Astrocyte (in vitro differentiated cells and primary cell): ENCODE results near the gene LIPF.

Source experiments
- EZH2 ChIP-seq: IDR thresholded peaks from 2 replicates; pipeline ENCODE4 v1.6.1; 2012; ENCODE audit warnings: mild to moderate bottlenecking, low read length, inconsistent platforms; ENCODE audit not compliant: insufficient read depth
- TF ChIP-seq, protein P1 (sequence below): IDR thresholded peaks from 2 replicates; pipeline ENCODE4 v1.5.1; 2011; ENCODE audit warnings: low read depth, mild to moderate bottlenecking, inconsistent platforms, low read length, moderate library complexity; ENCODE audit not compliant: insufficient read depth

DNA sequence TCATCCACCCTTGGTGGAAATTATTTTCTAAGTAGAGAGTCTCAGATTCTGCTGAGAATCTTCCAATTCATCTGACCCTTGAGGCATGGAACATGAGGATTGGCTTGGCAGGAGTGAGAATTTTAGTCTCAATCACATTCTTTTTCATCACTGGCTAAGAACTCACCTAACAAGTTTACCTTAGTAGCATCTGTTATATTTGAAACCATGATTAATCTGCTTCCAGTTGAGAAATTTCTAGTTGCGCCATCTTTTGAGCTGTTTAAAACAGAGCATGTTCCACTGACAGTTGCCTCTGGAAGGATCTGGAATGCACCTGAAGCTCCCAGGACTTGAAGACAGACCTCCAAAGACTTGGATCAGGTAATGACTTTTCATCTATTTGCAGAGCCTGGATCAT lies 41.7 kb downstream of the LIPF start, which contains the start of gene LIPK:
- TF ChIP-seq, protein P1, sequence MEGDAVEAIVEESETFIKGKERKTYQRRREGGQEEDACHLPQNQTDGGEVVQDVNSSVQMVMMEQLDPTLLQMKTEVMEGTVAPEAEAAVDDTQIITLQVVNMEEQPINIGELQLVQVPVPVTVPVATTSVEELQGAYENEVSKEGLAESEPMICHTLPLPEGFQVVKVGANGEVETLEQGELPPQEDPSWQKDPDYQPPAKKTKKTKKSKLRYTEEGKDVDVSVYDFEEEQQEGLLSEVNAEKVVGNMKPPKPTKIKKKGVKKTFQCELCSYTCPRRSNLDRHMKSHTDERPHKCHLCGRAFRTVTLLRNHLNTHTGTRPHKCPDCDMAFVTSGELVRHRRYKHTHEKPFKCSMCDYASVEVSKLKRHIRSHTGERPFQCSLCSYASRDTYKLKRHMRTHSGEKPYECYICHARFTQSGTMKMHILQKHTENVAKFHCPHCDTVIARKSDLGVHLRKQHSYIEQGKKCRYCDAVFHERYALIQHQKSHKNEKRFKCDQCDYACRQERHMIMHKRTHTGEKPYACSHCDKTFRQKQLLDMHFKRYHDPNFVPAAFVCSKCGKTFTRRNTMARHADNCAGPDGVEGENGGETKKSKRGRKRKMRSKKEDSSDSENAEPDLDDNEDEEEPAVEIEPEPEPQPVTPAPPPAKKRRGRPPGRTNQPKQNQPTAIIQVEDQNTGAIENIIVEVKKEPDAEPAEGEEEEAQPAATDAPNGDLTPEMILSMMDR = no peak
- no peak for TF ChIP-seq EZH2
